ENCODE measurements around the gene ZNF236. TPM values are rescaled to one million over a fixed set of nuclear protein-coding genes. Genes with fewer than 3 reads are reported as not detected.

Gene ZNF236
- total RNA-seq, 6 experiments from 2014 or later, result 3.8 to 7.6 (median 5.8) TPM

DNA sequence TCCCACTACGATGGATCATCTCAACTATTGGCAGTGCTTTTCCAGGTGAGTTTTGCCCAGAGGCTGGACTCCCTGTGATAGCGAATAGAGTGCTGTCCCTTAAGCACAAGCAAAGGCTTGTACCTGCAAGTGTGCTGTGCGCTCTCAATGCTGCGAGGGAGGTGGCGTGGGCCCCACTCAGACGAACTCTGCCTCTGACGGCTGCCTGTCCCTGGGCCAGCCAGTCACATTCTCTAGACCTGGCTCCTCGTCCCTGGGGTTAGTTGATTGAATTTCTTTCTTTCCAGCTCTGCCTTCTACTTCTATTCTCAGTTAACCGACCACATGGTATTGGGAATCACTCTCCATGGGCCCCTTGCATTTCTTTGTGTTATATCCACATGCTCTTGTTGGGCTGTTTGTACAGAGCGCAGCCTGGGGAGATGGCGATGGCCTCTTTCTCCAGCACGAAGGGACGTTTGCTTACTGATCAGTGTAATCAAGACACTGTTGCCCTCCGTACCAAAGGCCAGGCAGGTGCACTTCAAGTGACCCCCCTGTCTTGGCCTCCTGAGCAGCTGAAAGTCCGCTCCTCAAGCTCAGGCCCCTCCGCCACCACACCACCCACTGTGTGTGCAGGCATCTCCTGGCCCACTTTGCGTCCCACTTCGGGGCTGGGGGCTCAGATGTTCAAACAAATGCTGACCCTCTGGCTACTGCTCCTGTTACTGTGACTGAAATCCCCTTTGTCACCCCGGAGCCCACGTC lies 151.3 kb downstream of the ZNF236 start:
- DNase-seq (peak in 1 of 3 donors; percentile 28), ATAC-seq (no peak)
- no peaks in the 10 kb centered on the region for H3K9me3 ChIP-seq
- H3K27ac ChIP-seq, result no peak overlapping the region
- no peaks in the 10 kb centered on the region for H3K36me3 ChIP-seq
- TF ChIP-seq, protein P1, sequence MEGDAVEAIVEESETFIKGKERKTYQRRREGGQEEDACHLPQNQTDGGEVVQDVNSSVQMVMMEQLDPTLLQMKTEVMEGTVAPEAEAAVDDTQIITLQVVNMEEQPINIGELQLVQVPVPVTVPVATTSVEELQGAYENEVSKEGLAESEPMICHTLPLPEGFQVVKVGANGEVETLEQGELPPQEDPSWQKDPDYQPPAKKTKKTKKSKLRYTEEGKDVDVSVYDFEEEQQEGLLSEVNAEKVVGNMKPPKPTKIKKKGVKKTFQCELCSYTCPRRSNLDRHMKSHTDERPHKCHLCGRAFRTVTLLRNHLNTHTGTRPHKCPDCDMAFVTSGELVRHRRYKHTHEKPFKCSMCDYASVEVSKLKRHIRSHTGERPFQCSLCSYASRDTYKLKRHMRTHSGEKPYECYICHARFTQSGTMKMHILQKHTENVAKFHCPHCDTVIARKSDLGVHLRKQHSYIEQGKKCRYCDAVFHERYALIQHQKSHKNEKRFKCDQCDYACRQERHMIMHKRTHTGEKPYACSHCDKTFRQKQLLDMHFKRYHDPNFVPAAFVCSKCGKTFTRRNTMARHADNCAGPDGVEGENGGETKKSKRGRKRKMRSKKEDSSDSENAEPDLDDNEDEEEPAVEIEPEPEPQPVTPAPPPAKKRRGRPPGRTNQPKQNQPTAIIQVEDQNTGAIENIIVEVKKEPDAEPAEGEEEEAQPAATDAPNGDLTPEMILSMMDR (IDR thresholded peaks at IDR 0.05), result no peak
- TF ChIP-seq POLR2A (IDR thresholded peaks at IDR 0.05), result no peak
- H3K27me3 ChIP-seq, result no peaks in the 10 kb centered on the region
- H3K4me3 ChIP-seq, result no peak overlapping the region
- intact Hi-C loops (cut with DNase I), result no loop called here
- 86% methylated on average over 10 of the region's 20 CpGs for WGBS (ENCODE audit: insufficient coverage, low coverage, low lambda C conversion rate, missing lambda C conversion rate)
- H3K4me1 ChIP-seq, result no peaks in the 10 kb centered on the region

DNA sequence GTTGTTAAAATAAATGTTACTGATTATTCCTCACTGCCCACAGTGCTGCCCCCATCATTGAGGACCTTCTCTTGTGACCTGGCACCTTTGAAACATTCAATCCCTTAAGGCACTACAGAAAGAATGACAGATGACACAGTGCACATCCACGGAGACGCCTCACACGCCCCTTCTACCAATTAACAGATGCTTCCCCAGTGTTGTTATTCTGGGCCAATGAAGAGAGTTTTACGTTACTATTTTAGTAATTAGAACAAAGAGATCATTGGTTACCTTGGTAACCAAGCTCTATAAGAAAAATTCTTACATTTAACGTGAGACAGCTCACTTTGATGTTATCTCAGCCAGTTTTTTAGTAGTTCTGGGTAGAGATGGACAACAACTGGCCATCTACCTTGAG lies 152.0 kb downstream of the ZNF236 start:
- H3K4me3 ChIP-seq, result no peak overlapping the region
- H3K4me1 ChIP-seq, result no peaks in the 10 kb centered on the region
- no peaks in the 10 kb centered on the region for H3K36me3 ChIP-seq
- ATAC-seq (no peak), DNase-seq (no peak)
- 72% methylated on average over 3 of the region's 5 CpGs for WGBS (ENCODE audit: insufficient coverage, low coverage, low lambda C conversion rate, missing lambda C conversion rate)
- no peaks in the 10 kb centered on the region for H3K27me3 ChIP-seq
- no peak overlapping the region for H3K27ac ChIP-seq
- no peak for TF ChIP-seq POLR2A (IDR thresholded peaks at IDR 0.05)
- TF ChIP-seq, protein P1 (IDR thresholded peaks at IDR 0.05), result no peak
- intact Hi-C loops (cut with DNase I), result no loop called here
- H3K9me3 ChIP-seq, result no peaks in the 10 kb centered on the region

DNA sequence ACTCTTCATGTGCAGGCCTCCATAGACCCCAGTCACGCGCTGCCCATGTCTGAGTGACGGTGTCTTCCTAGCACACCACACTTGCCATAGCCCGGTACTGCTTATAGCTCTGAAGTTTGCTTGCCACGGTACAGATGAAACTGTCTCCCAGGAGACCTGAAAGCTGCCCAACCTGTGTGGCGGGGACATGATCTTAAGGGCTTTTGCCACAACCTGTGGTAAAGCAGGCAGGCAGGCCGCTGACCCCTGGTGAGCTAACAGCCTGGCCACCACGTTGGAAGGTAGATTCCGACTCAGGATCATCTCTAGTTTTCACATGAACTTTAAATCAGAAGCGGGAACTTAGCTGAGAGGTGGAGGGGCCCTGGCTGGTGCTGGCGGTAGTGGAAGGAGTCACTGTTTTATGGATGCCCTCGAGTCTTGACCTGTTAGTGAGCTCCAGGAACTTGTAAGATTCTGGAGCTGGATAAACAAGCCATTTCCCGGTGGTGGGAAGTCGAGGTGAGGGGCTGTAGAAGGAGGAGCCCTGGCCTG lies 153.3 kb downstream of the ZNF236 start:
- Histone ChIP-seq H3K4me3 (no peak overlapping the region), H3K27ac (no peak overlapping the region), H3K27me3 (no peaks in the 10 kb centered on the region), H3K4me1 (no peaks in the 10 kb centered on the region), H3K9me3 (no peaks in the 10 kb centered on the region), H3K36me3 (no peaks in the 10 kb centered on the region)
- WGBS (ENCODE audit: insufficient coverage, low coverage, low lambda C conversion rate, missing lambda C conversion rate), result 77% methylated on average over 6 of the region's 14 CpGs
- TF ChIP-seq, protein P1 (IDR thresholded peaks at IDR 0.05), result no peak
- TF ChIP-seq POLR2A (IDR thresholded peaks at IDR 0.05), result no peak
- intact Hi-C loops (cut with DNase I), result no loop called here
- ATAC-seq (no peak), DNase-seq (no peak)

DNA sequence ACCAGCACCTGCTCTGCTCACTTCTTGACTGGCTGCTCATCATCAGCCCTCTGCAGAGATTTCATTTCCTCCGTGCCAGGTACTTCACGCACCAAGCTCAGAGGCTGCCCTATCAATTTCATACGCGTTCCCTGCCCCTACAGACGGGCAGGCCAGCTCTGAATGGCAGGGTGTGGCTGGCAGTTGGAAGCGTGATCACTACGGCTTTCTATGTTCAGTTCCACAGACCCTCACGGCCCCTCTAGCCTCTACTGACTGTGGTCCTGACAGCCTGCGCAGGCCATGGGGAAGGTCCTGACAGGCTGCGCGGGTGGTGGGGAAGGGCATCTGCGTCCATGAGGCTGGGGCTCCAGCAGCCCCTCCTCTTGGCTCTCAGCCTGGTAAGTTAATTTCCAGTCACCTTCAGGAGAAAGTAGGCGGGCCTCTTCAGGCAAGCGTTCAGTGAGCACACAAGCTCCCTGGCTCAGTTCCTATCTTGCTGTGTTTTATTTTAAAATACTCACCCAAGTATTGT lies 154.8 kb downstream of the ZNF236 start:
- ATAC-seq (no peak), DNase-seq (peak in 1 of 3 donors; percentile 42)
- Histone ChIP-seq H3K4me3 (no peak overlapping the region), H3K27ac (no peak overlapping the region), H3K9me3 (no peaks in the 10 kb centered on the region), H3K36me3 (no peaks in the 10 kb centered on the region), H3K27me3 (no peaks in the 10 kb centered on the region), H3K4me1 (peaks cover 0 to 10% (median 2%) of the 10 kb centered on the region in 4 donors)
- TF ChIP-seq POLR2A (IDR thresholded peaks at IDR 0.05), result no peak
- intact Hi-C loops (cut with DNase I), result no loop called here
- WGBS (ENCODE audit: insufficient coverage, low coverage, low lambda C conversion rate, missing lambda C conversion rate), result 74% methylated on average over 4 of the region's 14 CpGs

DNA sequence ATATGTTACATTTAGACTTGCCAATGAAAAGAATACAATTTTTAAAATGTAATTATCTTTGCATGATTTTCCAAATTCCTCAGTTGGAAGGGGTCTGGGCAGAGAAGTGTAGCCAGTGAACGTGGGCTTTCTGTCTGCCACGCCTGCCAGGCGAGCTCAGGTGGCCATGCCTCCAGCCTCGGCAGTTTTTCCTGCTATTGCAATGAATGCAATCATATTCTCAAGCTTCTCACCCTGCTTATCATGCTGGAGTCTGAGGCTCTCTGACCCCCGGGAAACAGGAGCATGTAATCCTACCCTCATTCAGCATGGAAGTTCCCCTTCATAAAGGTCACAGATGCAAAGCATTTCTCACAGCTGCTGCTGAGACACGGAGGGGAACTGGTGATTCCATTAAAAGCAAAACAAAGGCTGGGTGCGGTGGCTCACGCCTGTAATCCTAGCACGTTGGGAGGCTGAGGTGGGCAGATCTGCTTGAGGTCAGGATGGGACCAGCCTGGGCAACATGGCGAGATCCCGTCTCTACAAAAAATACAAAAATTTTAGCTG lies 155.4 kb downstream of the ZNF236 start:
- no peaks in the 10 kb centered on the region for H3K27me3 ChIP-seq
- WGBS (ENCODE audit: insufficient coverage, low coverage, low lambda C conversion rate, missing lambda C conversion rate), result 80% methylated on average over 9 of the region's 11 CpGs
- TF ChIP-seq, protein P1 (IDR thresholded peaks at IDR 0.05), result no peak
- TF ChIP-seq POLR2A (IDR thresholded peaks at IDR 0.05), result no peak
- ATAC-seq (no peak), DNase-seq (no peak)
- H3K36me3 ChIP-seq, result no peaks in the 10 kb centered on the region
- intact Hi-C loops (cut with DNase I), result no loop called here
- H3K27ac ChIP-seq, result no peak overlapping the region
- peaks cover 0 to 12% (median 2%) of the 10 kb centered on the region in 4 donors for H3K4me1 ChIP-seq
- H3K4me3 ChIP-seq, result no peak overlapping the region
- no peaks in the 10 kb centered on the region for H3K9me3 ChIP-seq
